GM12872 (cell line): ENCODE data around the gene CDADC1.

Experiments used
- CTCF ChIP-seq: IDR thresholded peaks from 3 replicates; pipeline ENCODE4 v1.5.1; 2011; ENCODE audit warnings: low read depth, mild to moderate bottlenecking, low read length, moderate library complexity; ENCODE audit not compliant: insufficient read depth

CDADC1 gene

DNA sequence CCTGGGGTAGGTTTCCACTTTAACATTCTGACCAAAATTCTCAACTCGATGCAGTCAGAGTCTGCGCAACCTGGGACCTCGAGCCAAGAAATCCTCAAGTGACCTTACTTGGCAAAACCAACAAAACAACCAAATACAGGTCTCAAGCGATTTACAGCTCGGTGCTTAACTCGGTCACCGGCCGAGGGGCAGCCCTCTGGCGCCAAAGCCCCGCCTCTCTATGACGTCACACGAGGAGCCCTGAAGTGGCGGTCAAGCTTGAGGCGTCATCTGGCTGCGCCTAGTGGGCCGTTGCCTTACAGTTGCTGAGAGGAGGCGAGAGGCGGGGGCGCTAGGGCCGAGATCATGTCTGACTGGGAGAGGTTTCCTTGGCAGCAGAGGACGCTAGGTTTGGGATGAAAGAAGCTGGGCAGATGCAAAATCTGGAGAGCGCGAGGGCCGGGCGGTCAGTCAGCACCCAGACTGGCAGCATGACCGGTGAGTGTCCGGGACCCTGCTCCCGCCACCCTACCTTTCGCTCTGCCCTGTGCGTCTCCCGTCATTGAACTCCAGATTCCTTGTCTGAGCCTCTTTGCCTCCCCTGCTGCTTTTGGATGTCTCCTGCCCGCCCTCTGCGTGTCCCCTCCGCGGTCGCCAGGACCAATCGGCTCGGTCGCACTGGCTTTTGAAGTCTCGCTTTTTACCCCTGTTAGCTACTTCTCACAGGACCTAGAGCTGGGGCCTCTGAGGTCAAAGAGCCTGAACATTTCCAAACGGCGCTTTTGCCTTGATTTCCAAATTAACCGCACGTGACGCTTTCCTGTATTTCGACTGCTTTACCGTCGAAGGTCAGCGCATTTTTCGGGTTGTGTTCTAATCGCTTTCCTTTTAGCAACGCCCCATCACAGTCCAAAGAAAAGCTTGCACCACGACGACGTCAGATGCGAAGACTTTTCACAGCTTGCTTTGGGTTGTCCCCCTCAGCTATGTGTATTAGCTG lies at the start of gene CDADC1:
Gene CDADC1, plus strand, starts transcription at position 283 of the 979 bp plus-strand sequence. Its CDS starts 113 bp downstream, at position 396.
- TF ChIP-seq CTCF, result no peak

GRCh38 chr13:49206641-49207040 lies 41.1 kb upstream of the CDADC1 start:
- TF ChIP-seq CTCF, result no peak

GRCh38 chr13:49208619-49209018 lies 39.1 kb upstream of the CDADC1 start:
- TF ChIP-seq CTCF, result no peak

GRCh38 chr13:49210114-49210513 lies 37.6 kb upstream of the CDADC1 start:
- no peak for TF ChIP-seq CTCF

DNA sequence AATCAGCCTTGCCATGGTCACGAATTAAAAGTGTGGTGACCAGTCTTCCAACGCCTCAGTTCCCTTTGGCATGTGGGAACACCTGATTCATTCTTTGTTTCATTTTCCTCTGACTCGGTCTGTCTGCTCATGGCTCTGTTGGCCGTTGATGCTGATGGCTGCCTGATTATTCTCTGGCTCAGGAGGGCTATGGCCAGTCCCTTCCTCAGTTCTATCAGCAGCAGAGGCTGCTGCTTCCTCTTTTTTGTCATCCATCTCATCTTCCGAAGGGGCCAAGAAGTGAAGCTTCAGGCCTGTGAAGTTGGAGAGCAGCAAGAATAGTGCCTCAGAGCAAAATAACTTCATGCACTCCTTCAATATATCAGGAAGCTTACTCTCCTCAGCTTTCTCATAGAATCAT lies 37.1 kb upstream of the CDADC1 start:
- no peak for TF ChIP-seq CTCF

GRCh38 chr13:49213539-49213938 lies 34.2 kb upstream of the CDADC1 start:
- no peak for TF ChIP-seq CTCF

GRCh38 chr13:49213997-49214916 lies 33.5 kb upstream of the CDADC1 start:
- no peak for TF ChIP-seq CTCF
